Measurements from ENCODE around the gene ELOVL3. TPM values are rescaled to one million over a fixed set of nuclear protein-coding genes. Genes with fewer than 3 reads are reported as not detected.
A peak's percentile ranks its signal among the peaks of the same experiment; 100 is the strongest.

Gene ELOVL3
- total RNA-seq, 6 experiments from 2014 or later, result not detected

GRCh38 chr10:102274062-102274461 lies 48.0 kb downstream of the ELOVL3 start:
- Histone ChIP-seq H3K9me3 (no peaks in the 10 kb centered on the region), H3K4me3 (no peak overlapping the region), H3K36me3 (peaks cover 0 to 4% (median 0%) of the 10 kb centered on the region in 4 donors), H3K4me1 (peaks cover 0 to 6% (median 2%) of the 10 kb centered on the region in 4 donors), H3K27ac (no peak overlapping the region), H3K27me3 (no peaks in the 10 kb centered on the region)
- DNase-seq (no peak), ATAC-seq (no peak)
- WGBS (ENCODE audit: insufficient coverage, low coverage, low lambda C conversion rate, missing lambda C conversion rate), result no CpG with 5 or more reads among the region's 1 CpG
- no peak for TF ChIP-seq POLR2A (IDR thresholded peaks at IDR 0.05)
- TF ChIP-seq, protein P1, sequence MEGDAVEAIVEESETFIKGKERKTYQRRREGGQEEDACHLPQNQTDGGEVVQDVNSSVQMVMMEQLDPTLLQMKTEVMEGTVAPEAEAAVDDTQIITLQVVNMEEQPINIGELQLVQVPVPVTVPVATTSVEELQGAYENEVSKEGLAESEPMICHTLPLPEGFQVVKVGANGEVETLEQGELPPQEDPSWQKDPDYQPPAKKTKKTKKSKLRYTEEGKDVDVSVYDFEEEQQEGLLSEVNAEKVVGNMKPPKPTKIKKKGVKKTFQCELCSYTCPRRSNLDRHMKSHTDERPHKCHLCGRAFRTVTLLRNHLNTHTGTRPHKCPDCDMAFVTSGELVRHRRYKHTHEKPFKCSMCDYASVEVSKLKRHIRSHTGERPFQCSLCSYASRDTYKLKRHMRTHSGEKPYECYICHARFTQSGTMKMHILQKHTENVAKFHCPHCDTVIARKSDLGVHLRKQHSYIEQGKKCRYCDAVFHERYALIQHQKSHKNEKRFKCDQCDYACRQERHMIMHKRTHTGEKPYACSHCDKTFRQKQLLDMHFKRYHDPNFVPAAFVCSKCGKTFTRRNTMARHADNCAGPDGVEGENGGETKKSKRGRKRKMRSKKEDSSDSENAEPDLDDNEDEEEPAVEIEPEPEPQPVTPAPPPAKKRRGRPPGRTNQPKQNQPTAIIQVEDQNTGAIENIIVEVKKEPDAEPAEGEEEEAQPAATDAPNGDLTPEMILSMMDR (IDR thresholded peaks at IDR 0.05), result no peak
- intact Hi-C loops (cut with DNase I), result no loop called here

- H3K36me3 ChIP-seq, result peaks cover 0 to 4% (median 0%) of the 10 kb centered on the region in 4 donors
- intact Hi-C loops (cut with DNase I), result no loop called here
- H3K27me3 ChIP-seq, result no peaks in the 10 kb centered on the region
- DNase-seq (no peak), ATAC-seq (peak in 3 of 4 donors; percentile 34 to 68 (median 53))
- peaks cover 0 to 6% (median 3%) of the 10 kb centered on the region in 4 donors for H3K4me1 ChIP-seq
- WGBS (ENCODE audit: insufficient coverage, low coverage, low lambda C conversion rate, missing lambda C conversion rate), result 26% methylated on average over 2 of the region's 2 CpGs
- H3K9me3 ChIP-seq, result no peaks in the 10 kb centered on the region
- H3K4me3 ChIP-seq, result no peak overlapping the region
- TF ChIP-seq, protein P1 (IDR thresholded peaks at IDR 0.05), result no peak
- TF ChIP-seq POLR2A (IDR thresholded peaks at IDR 0.05), result no peak
- H3K27ac ChIP-seq, result peak overlapping the region in 1 of 3 donors; percentile 3
Measured at GRCh38 chr10:102275343-102275742, 49.2 kb downstream of the ELOVL3 start.

- no peak for ATAC-seq
- DNase-seq, result no peak
Measured at GRCh38 chr10:102279104-102279503, 53.0 kb downstream of the ELOVL3 start.

More at GRCh38 chr10:102279104-102279503, 53.0 kb downstream of the ELOVL3 start:
- Histone ChIP-seq H3K9me3 (no peaks in the 10 kb centered on the region), H3K4me3 (no peak overlapping the region), H3K4me1 (peaks cover 0 to 18% (median 10%) of the 10 kb centered on the region in 4 donors), H3K36me3 (peaks cover 0 to 4% (median 0%) of the 10 kb centered on the region in 4 donors), H3K27me3 (no peaks in the 10 kb centered on the region), H3K27ac (no peak overlapping the region)
- intact Hi-C loops (cut with DNase I), result no loop called here
- TF ChIP-seq, protein P1 (IDR thresholded peaks at IDR 0.05), result no peak
- TF ChIP-seq POLR2A (IDR thresholded peaks at IDR 0.05), result no peak

Other genes with a start within 250 kb of the ELOVL3 start
- gene ARMH3, start 170.1 kb upstream of the ELOVL3 start, total RNA-seq, result 10 to 100 TPM in 4 of 6 experiments, 1 to 10 TPM in 2; 8.5 to 13.4 (median 11.6) TPM
- gene HPS6, start 160.9 kb upstream of the ELOVL3 start, total RNA-seq, result 10 to 100 TPM in 2 of 6 experiments, 1 to 10 TPM in 4; 6.6 to 11.7 (median 8.4) TPM
- gene LDB1, start 105.9 kb upstream of the ELOVL3 start, total RNA-seq, result 10 to 100 TPM; 11.2 to 14.7 (median 13.0) TPM
- gene PPRC1, start 93.3 kb upstream of the ELOVL3 start, total RNA-seq, result 10 to 100 TPM in 3 of 6 experiments, 1 to 10 TPM in 3; 7.9 to 18.2 (median 10.3) TPM
- gene NOLC1, start 73.9 kb upstream of the ELOVL3 start, total RNA-seq, result 10 to 100 TPM; 16.0 to 60.2 (median 27.3) TPM
- gene PITX3, start 15.2 kb downstream of the ELOVL3 start, total RNA-seq, result not detected
- 10 to 100 TPM; 22.6 to 27.2 (median 23.7) TPM for gene GBF1, start 19.2 kb downstream of the ELOVL3 start, total RNA-seq
- 10 to 100 TPM in 4 of 6 experiments, 1 to 10 TPM in 2; 7.5 to 46.0 (median 19.4) TPM for gene NFKB2, start 169.4 kb downstream of the ELOVL3 start, total RNA-seq
- 1 to 10 TPM in 3 of 6 experiments, under 1 TPM in 3; 0.12 to 4.6 (median 1.3) TPM for gene PSD, start 192.5 kb downstream of the ELOVL3 start, total RNA-seq
- gene FBXL15, start 194.5 kb downstream of the ELOVL3 start, total RNA-seq, result 10 to 100 TPM in 2 of 6 experiments, 1 to 10 TPM in 4; 5.6 to 22.9 (median 9.0) TPM
- gene CUEDC2, start 206.3 kb downstream of the ELOVL3 start, total RNA-seq, result 10 to 100 TPM; 23.0 to 32.1 (median 26.8) TPM
- gene C10orf95, start 225.2 kb downstream of the ELOVL3 start, total RNA-seq, result not detected